GDM1 (cell line): ENCODE results near the gene STK26.
A peak's percentile ranks its signal among the peaks of the same experiment; 100 is the strongest.
"Not testable (repeated sequence)": the region's sequence is repeated elsewhere in the genome, so short reads cannot be mapped to it uniquely, and the experiment has no call there.

ENCODE experiments used
- DNase-seq: peaks from one replicate; lab custom pipeline; 2025; lab: John Stamatoyannopoulos, UW

The STK26 gene

DNA sequence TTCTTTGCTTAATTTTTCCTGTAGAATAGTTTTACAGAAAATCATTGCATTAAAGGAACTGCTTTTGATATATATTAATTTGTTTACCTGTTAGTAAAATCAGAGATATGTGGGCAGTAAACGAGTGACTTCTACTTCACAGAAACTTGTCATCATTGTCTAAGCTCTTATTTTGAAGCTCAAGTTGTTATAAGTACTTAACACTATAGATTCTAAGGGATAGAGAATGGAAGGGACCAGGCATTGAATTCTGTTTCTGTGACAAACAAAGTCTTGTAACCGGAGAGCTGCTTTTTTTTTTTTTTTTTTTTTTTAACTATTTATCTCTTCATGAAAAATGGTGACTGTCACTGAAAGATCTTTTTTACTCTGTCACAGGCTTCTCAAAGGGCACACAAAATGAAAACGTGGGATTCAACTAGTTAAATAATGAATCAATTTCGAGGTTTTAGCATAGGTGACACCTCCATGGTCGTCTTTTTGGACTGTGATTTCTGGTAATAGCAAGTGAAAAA, 14.4 kb downstream of the STK26 start:
- no peak for DNase-seq

DNA sequence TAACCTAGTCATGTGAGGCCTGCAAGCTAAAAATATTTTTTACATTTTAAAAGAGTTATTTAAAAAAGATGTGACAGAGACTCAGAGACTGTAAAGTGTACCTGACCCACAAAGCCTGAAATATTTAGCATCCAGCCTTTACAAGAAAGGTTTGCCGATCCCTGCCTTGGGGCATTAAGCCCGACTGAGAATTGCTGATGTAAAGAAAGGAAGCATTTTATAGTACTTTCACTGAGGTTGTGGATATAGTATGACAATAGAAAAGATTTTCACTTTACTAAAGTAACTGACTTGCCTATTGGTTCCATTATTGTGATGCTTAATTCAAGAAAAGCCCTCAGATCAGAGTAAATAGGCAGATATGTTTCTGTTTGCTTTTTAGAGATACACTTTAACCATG, 17.0 kb downstream of the STK26 start:
- no peak for DNase-seq

DNA sequence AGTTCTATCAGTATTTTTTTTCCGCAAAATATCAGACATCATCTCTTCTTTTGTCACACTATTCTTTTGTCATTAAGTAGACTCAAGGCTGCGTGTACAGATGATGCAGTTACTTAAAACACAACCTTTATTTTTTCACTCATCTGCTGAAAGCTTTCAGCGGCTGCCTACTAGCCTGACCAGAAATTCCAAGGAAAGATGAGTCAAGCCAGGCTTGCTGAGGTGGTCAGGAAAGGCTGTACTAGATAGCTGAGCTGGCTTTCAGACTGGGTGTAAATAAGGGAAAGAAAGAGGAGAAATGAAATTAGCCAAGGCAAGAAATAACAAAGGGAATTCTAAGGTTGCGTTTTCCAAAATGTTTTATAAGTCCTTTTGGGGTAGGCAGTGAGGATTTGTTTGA, 17.9 kb downstream of the STK26 start:
- DNase-seq: no peak

DNA sequence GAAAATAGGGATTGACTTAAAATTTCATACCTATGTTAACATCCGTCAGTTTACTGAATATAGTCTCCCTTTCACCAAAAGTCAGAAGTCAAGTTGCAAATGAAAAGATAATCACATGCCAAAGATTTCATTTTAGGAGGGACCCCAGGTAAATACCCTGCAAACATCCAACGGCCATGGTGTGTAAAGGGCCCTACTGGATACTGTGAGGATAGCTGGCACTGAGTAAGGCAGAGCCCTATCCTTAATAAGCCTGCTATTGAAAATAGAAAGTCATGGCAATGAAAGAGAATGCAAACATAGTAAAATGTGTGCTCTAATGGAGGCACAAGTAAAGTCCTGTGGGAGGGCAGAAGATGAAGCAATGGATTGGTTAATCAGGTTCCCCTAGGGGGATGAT, 20.9 kb downstream of the STK26 start:
- DNase-seq: no peak

DNA sequence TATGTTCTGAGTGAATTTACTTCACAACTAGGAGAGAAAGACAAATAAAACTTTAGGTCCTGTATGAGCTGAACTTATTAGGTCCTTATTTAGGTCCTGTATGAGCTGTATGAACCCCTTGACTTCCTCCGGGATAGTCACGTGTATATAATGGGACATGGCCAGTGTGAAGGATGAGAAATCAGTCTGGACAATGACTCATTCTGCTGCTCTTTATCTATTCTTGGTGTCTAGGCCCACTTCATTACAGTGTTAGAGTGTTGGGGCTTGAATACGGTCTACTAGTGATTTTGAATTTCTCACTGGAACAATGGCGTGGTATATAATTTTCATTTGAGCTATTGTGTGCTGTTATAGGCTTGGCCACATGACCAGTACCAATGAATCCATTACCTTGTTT, 21.9 kb downstream of the STK26 start:
- DNase-seq: no peak

DNA sequence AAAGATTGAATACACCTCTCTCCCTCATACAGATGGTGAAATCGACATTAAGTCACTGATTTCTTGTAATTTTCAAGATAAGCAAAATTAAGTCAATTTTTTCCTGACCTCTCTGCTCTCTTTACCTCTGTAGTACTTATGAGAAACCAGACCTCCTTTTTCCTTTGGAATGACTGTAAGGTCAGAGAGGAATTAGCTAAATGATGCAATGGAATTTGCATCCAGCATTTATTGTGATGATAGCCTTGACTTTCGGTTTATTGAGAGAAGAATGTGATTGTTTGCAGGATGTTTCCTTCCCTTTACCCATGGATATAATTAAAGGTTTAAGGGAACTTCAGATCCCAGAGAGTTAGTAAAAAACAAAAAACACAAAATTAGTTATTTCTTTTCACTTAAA, 22.4 kb downstream of the STK26 start:
- no peak for DNase-seq

DNA sequence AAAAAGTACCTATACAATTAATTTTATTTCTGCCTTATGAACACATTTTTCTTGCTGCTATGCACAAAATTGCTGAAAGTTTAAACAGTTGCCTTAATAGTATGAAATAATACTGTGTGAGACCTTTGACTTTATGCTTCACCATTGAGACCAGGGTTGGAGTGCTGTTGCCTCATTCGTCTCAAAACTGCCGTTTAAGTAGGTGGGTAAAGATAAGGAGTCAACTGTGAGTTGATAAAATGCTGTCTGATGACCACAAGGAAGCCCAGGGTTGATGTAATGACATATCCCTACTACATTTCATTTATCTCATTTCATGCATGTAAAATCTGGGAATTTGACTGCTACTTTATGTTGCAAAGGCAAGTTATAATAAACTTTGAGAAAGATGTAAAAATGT, 23.4 kb downstream of the STK26 start:
- DNase-seq: no peak

DNA sequence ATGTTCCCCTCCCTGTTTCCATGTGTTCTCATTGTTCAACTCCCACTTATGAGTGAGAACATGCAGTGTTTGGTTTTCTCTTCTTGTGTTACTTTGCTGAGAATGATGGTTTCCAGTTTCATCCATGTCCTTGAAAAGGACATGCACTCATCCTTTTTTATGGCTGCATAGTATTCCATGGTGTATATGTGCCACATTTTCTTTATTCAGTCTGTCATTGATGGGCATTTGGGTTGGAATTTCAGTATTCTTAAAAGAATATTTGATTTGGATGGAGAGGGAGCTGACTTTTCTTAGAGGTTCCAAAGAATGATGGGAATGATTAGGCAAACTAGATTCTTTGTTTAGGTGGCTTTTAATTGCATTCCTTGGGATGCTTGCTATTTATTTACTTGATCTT, 28.7 kb downstream of the STK26 start:
- not testable (repeated sequence) for DNase-seq

DNA sequence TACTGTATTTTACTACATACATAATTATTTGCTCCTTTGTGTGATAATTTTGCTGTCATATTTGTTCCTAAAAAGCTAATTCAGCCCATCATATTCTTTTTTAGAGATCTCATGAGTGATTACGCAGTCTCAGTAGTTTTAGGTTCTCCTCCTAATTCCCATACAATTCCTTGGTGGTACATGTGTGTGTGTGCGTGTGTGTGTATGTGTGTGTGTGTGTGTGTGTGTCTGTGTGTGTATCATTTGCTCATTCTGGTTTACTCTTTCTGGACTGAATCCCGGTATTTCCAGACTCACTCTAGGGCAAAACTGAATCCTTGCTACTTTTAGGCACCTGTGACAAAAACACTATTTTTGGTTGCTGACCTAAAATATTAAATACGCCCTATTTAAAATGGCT, 34.9 kb downstream of the STK26 start:
- DNase-seq: no peak

DNA sequence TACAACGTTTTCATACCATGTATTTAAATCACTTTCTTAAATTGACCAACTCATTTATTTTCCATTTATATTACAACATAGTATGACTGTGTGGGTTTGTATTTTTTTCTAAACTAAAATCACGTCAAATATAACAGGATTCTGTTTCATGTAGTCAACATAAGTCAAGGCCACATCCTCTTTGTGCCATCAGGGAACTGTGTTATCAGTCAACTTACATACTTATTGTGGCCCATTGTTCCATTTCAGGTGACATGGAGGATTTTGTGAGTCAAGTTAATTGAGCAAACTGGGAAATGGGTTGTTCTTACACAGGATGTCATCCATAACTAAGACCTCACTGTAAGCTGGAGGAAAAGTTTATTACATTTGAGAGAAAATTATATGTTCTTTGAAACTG, 35.9 kb downstream of the STK26 start:
- DNase-seq: no peak

DNA sequence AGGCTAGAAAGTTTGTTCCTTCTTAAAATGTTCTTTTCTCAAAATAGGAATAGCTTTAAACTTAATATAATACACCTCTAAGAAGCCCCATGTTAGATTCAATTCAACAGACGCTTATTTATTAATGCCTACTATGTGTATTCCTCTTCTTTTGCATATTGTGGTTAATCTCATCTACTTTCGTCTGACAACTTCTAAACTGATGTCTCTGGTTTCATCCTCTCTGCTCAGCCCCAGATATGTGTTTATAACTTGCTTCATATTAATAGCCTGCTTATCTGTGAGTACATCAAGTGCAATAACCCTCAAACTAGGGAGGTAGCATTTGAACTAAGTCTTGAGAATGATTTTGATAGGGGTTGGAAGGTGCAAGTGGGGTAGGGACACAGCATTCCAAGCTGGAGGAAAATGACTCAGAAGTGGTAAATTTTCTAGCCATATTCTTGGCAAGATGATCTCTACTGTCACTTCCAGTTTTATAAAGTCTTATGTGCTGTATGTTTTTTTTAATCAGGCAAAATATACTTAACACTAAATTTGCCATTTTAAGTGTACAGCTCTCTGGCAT, 37.0 kb downstream of the STK26 start:
- no peak for DNase-seq

DNA sequence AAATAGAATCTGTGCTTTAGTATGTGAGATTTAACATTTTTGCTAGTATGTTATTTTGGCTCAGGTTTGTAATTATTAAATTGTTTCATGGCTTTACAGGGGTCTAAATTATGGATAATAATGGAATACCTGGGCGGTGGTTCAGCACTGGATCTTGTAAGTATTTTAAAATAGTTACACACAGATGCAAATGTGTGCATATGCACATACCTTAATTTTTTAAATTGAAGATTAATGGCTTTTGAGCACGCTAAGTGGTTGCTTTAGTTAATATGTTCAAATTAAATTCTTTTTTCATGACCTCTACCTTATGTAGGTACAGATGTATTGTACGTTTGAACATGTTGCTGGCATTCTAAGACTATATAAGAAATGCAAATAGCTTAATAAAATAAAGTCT, 40.2 kb downstream of the STK26 start:
- no peak for DNase-seq

DNA sequence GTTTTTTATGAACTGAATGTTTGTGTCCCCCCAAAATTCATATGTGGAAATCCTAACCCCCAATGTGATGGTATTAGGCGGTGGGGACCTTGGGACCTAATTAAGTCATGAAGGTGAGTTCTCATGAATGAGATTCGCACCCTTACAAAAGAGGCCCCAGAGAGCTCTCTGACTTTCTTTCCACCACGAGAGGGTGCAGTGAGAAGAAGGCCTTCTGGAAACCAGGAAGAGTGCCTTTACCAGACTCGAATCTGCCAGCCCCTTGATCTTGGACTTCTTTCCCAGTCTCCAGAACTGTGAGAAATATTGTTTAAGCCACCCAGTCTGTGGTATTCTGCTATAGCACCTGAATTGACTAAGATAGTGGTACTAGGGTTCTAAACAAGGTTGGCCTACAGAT, 40.8 kb downstream of the STK26 start:
- DNase-seq: no peak

DNA sequence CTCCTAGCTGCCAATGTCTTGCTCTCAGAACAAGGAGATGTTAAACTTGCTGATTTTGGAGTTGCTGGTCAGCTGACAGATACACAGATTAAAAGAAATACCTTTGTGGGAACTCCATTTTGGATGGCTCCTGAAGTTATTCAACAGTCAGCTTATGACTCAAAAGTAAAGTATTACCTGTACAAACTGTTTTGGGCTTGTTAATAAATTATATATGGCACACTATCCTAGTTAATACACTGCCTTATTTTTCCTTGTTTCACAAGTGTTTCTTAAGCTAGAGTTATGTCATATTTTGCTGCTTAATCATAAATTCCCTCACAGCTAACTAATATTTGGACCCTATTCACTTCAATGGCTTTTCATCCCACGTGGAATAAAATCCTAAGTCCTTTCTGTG, 45.3 kb downstream of the STK26 start:
- no peak for DNase-seq

DNA sequence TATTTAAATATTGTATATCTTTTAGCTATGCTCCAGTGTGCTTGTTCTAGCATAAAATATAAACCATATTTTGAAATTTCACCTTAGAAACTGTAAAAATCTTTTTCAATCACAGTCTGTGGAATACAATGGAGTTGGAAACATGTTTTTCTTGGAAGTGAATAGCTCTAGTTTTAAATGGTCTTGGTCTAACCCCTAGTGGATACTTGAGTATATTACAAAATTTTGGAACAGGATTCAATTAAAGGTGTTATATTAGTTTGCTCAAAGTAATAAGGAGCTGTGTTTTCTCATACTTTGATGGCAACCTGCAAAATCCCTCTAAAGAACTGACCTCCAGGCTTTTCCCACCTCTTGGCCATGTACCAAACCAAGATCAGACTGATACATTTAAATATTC, 48.2 kb downstream of the STK26 start:
- no peak for DNase-seq

DNA sequence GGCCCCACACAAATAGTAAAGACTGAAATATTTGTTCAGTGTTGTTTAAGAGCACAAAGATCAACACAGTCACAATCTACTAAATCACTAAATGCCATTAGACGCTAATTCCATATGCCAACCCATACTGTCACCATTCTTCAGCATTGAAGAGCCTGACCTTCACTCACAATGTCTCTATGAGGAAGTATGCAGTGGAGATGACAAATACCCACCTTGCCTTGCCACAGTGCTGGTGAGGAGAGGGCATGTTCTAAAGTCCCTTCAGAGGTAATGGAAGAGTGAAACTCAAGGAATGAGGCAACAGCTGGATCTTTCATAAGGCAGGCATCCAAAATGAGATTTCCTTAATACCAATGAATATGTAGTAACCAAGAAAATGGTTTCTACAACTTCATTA, 54.3 kb downstream of the STK26 start:
- no peak for DNase-seq

DNA sequence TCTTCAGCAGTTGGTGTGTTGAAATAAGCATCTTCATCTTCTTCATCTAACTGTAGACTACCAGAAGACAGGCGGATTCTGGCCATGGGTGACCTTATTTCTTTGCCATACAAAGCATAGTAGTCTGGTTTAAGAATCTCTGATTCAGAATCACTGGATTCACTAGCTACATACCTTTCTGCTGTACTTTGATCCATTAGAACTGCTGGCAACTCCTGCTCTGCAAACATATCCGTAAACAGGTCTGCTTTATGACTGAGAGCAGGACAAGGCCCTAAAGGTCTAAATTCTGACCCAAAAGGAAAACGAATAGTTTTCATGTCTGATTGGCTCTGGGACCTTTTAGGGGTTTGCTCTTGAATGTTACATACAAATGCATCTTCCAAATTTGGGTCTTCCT, 54.8 kb downstream of the STK26 start:
- DNase-seq: no peak

DNA sequence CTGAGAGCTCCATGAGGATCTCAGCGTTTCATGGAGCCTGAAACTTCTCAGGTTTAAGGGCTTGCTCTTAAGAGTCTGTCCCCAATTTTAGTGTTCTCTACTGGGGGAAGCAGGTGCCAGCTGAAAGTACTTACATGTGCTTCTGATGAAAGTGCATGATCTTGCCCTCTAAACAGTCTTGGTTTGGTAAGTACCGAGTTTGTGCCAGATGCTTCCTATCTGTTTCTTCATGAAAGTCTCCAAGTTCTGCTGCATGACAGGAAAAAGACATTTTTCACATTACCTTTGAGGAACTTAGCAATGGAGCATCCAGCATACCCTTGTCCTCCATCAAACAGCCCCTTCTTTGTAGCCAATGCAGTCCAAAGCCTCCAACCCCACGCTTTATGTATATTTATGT, 62.7 kb downstream of the STK26 start:
- DNase-seq: no peak

DNA sequence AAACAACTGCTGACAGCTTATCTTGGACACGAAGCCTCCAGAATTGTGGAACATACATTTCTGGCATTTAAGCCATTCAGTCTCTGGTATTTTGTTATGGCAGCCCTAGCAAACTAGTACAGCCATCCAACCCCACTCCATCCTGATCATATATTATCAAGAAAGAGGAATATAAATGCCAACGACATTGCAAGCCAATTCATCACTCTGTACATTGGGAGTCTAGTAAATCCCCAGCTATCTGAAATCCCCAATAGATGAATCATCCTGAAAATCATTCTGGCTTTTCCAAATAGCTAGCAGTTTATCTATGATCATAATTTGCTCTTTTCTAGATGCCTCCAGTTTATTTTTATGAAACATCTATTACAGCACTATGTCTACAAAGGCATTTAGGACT, 63.6 kb downstream of the STK26 start:
- DNase-seq: no peak

DNA sequence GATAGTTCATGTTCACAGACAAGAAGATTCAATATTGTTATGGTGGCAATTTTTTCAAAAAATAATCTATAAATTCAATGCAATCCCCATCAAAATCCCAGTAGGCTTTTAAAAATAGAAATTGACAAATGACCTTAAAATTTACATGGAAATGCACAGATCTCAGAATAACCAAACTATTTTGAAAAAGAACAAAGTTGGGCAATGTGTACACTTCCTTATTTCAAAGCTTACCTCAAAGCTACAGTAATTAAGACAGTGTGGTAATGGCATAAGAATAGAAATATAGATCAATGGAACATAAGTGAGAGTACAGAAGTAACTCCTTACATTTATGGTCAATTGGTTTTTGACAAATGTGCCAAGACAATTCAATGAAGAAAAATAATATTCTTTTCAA, 65.8 kb downstream of the STK26 start:
- DNase-seq: no peak

DNA sequence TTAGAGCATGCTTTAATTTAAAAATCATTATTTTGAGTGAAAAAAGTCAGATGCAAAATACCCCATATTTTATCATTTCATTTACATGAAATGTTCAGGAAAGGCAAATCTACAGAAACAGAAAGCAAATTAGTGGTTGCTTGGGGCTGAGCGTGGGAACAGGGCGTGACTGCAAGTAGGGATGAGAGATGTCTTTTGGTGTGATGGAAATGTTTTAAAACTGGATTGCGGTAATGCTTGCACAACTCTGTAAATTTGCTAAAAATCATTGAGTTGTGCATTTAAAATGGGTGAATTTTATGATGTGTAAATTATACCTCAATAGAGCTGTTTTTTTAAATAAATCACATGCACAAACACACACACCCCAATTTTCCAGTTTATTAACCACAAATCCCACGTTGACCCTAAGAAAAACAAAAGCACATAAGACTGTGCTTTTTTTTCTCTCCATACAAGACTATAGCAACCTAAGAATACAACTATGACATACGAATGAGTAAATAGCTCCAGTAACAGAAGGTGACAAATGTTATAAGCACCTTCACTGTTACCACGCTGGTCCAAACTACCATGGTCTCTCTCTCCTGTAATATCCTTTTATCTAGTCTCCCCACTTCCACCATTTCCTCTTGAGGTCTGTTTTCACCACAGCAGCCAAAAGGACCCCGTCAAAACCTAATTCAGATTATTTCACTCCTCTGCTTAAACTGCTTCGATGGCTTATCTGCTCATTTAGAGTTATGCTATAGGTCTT, 67.5 kb downstream of the STK26 start:
- DNase-seq: no peak

DNA sequence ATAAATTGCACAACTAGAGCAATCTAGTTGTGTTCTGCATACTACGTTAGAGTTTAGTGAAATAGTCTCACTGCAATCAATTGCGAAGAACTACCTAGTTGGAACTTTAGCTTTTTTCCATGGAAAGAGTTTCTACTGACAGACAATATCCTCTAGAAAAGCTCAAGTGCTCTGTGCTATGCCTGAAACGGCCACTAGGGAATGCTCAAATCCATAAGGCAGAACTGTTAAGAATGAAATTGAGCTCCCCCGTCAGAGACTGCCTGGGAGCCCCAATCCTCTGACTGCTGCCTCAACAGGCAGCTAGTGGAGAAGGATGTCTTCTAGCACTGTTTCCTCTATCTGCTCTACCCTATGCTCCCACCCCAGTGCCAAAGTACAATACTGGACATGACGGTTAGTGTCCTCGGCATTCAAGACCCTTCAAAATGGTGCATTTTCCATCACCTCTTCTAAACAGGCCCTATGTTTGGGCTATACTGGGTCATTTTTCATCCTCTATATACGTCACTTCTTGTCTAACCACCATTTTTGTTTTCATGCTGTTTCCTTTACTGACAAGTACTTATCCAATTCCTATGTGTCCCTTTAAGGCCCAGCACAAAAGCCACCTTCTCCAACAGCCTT, 69.5 kb downstream of the STK26 start:
- DNase-seq: peak; percentile 42

DNA sequence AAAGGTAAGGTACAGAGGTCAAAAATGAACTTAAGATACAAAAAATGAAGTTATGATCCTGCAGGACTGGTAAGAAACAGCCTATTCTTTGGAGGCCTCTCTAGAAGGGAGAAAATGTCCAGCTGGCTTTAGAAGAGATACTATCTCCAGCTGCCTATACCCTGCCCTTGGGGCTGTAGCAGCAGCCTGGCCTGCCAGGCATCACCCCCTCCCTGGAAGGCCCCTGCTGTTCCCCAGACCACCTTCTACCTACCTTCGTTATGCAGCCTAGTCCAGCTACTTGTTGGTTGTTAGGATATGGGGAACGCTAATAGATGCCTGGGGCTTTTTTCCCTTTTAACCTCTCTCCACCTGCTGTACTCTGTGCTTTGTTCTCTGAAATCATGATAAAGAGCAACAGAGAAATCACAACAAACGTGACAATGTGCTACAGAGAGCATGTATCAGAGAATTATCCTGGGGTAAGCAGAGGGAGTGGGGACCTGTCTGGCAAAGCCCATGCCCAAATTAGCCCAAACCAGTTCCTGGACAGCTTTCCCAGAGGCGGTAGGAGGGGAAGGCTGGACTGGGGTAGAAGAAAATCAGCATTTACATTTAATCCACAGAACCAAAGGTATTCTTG, 70.2 kb downstream of the STK26 start:
- DNase-seq: no peak
